HG02840 (cell line): ENCODE data around the gene MYO16.
A peak's percentile ranks its signal among the peaks of the same experiment; 100 is the strongest.

Source experiments
- ATAC-seq: cut with Tn5 transposase; IDR thresholded peaks from one replicate; pipeline ENCODE4 v1.9.1; 2021; ENCODE audit warnings: mild to moderate bottlenecking, moderate library complexity, moderate number of reproducible peaks; ENCODE audit not compliant: unreplicated experiment, low FRiP score

Gene MYO16

DNA sequence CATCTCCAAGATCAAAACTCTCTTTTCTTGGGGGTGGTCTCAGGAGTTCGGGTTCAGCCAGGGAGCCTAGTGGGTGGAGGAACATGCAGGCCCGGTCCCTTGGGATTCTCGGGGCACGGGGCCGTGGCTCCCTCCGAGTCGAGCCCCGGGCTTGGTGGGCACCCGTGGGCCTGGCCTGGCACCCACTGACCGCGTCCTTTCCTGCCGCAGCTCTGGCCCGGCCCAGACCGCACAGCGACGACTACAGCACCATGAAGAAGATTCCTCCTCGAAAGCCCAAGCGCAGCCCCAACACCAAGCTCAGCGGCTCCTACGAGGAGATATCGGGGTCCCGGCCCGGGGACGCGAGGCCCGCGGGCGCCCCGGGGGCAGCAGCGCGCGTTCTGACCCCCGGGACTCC lies 510.6 kb downstream of the MYO16 start:
- no peak for ATAC-seq

DNA sequence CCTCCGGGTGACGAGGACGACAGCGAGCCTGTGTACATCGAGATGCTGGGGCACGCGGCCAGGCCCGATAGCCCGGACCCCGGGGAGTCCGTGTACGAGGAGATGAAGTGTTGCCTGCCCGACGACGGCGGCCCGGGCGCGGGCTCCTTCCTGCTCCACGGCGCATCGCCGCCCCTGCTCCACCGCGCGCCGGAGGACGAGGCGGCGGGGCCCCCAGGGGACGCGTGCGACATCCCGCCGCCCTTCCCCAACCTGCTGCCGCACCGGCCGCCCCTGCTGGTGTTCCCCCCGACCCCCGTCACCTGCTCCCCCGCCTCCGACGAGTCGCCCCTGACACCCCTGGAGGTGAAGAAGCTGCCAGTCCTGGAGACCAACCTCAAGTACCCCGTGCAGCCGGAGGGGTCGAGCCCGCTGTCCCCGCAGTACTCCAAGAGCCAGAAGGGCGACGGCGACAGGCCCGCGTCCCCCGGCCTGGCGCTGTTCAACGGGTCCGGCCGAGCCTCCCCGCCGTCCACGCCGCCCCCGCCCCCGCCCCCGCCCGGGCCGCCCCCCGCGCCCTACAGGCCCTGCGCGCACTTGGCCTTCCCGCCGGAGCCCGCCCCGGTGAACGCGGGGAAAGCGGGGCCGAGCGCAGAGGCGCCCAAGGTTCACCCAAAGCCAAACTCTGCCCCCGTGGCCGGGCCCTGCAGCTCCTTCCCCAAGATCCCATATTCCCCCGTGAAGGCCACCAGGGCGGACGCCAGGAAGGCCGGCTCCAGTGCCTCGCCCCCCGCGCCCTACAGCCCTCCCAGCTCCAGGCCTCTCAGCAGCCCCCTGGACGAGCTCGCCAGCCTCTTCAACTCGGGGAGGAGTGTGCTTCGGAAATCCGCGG lies 511.3 kb downstream of the MYO16 start:
- no peak for ATAC-seq

DNA sequence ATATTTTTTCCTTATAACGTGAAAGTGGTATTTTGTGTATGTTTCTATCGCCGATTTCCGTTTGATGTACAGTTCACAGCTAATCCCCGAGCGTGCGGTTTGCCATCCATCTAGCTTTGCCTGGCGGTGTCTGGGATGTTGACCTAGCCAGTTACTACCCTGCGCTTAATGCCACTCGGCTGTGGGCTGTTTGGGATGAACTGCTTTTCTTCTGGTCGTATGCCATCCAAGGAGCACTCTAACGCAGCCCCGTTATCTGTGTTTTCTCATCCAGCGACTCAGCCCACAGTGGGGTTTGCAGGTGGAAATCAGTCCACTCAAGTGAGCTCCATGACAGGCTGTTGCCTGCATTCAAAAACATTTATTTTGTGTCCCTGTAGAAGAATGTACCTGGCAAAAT lies 512.3 kb downstream of the MYO16 start:
- no peak for ATAC-seq

DNA sequence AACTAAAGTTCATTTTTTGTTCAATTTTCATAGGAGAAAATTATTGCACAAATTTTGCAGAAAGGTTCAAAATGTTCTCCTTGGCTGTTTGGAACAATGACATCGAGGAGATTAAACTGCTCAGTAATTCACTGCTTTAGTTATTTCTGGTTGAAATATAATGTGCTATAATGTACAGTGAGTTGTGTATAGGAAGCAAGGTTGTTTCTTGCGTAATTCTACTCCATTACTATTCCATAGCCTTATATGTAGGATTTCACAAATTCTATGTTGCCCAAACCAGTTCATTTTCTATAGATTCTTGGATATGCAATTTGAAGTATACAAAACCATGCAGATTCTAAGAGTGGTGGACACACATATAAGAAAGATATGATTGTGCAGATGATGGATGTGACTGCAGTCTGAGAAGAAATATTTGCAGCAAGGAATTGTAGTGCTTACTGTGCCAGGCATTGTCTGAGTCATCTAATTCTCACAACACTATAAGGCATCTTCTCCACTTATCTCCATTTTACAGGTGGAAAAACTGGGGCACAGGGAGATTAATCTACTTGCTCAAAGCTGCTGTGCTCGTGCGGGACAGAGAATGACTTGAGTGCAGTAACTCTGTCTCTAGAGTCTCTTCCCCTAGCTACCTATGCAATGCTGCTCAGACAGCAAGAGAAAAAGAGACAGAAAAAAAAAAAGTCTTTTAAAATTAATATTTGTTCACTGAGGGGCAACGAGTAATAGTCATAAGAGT lies 515.5 kb downstream of the MYO16 start:
- ATAC-seq, result no peak

DNA sequence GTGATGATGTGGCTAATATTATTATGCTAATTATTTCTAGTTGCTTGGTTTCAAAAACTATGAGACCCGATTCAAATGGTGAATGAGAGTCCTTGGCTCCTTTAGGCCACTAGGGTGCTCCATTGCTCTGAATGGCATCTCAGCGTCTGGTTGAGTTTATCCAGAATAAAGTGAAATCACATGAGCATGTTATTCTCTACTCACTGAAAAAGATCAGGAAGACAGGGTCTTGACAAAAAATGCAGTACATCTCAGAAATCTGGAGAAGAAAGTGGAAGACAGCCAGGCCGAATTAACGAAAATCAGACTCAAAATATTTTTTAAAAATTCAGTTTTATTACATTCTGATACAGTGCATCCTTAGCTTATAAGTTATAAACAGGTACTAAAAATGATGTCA lies 516.2 kb downstream of the MYO16 start:
- ATAC-seq, result peak; percentile 79

DNA sequence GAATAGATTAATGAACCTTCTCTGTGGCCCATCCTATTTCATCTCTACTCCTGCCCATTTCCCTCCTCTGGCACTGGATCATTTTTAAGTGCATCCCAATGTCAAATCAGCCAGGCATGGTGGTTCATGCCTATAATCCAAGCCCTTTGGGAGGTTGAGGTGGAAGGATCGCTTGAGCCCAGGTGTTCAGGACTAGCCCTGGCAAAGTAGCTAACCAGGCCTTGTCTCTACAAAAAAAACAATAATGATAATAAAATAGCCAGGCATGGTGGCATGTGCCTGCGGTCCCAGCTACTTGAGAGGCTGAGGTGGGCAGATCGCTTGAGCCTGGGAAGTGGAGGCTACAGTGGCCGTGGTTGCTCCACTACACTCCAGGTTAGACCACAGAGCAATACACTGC lies 517.0 kb downstream of the MYO16 start:
- ATAC-seq, result no peak

DNA sequence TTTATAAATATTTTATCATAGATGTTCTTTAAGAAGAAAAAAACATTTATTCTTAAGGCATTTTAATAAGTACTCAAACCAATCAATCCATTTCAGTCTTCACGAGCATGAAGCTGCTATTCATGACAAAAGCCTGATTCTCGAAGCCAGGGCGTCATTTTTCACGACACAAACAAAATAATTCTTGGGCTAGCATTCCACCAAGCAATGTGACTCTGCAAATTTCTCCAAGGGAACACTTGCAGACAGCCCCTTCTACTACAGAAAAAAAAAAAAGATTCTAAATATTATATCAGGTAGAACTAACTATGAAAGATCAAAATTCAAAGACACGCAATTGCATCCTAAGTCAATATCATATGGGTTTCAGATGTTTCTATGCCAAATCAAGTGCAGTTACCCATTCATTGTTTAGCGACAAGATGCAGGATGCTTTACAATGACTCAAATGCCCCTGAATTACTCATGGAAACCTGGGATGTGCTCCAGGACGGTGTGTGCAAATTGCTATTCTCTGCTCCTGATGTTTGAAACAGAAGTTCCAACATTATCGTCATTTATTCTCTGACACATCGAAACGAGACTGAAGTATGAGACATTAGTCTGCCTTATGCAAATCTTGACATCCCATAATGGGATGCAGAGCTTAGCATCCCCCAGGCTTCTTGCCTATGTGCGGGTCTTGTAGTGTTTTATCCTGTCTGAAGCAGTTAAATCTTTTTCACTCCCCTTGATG lies 517.7 kb downstream of the MYO16 start:
- no peak for ATAC-seq

DNA sequence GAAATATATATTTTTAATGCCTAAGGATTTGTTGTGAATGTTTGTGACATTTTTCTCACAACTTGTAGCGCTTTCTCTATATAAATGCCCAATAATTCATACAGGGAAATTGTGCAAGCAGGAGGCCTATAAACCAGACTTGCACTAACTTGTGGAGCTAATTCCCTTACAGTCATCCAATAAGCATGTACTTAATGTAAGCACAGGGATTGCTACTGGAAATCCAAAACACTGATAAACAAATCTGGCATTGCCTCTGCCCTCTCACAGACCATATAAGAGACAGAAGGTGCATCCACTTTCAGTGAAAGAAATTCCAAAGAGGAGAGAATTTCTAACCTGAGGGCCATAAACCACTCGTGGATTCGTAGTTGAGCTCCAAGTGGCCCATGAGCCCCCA lies 518.8 kb downstream of the MYO16 start:
- no peak for ATAC-seq

DNA sequence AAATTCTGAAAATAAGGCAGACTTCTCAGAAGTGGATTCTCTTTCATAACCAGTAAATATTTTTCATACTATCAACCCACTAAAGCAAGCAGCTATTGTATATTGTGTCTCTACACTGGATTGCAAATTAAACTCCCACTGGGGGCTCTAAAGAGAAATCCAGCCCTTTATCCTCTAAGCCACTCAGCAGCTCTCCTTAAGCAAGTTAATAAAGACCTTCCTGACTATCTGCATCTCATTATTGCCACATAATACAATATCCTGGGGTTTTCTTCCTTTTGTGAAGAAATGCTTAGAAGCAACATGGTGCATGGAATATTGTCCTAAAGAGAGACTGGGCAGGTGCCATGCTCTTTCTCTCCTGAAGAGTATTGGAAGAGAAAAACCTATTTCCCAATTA lies 521.3 kb downstream of the MYO16 start:
- ATAC-seq, result no peak

DNA sequence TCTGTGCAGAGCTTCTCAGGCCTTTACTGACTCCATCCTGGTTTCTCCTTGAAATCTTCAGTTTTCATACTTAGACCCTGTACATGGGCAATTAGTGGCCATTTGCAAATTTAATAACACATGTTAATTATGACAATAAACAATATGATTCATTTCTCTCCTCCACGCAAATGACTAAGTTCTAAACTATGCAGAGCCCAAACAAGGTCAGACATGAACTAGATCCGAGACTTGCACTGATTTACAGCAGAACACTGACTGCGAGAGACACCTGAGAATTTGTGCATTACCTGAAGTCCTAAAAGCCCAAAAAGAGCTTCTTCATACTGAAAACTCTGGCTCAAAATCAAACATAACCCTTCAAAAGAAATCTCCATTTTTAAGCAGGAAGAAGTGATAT lies 521.8 kb downstream of the MYO16 start:
- ATAC-seq, result no peak

DNA sequence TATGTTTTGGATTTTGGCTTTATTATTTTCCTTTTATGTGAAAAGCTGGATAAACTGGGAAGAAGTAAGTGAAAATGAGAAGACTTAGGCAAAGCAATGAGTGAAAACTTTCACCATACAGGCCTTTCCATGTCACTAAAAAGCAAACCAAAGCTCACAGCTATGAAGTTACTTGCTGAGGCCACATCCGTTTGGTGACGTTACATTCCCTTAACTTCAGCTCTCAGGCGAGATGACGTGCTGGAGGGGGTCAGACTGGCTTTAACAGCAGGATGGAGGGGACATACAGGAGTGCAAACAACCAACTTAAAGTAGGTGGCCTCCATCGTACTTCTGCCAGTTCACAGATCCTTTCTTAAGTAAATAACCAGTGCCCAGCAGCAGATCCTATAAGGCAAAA lies 522.3 kb downstream of the MYO16 start:
- no peak for ATAC-seq

DNA sequence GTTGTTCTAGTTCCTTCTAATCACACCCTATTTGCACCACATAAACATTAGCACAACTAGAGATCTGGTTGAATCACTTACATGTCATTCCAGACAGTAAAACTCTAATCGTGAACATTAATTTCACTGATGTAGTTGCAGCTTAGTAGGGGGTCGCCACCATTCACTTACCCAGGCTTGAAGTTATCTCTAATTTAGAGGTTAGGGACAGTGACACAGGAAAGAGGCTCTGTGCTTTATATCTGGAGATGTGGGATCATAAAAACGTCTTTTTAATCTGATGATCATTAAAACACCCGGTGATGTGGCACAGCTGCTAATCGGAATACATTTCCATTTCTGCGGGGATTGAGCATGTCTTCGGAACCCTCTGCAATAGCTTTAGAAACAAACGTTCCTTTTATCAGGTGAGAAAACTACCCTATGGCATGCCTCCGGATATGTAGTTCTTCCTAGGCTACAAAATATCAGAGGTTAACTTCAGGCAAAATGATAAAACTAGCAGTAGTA lies 523.0 kb downstream of the MYO16 start:
- ATAC-seq, result no peak

DNA sequence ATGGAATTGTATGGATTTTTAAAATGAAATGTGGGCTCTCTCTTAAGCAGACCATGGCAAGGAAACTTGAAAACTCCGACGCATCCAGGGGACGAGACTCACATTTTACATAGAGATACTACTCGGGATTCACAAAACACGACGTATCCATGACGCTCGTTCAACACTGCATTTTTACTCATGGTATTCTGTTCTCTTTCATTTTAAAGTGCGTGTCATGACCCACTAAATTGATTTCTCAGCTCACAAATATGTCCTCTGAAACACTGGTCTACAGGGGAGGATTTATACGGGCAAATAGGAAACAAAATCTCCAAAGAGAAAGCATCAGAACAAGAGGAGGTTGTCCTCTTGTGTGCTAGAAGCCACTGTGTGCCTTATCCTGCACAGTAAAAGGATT lies 523.5 kb downstream of the MYO16 start:
- no peak for ATAC-seq

DNA sequence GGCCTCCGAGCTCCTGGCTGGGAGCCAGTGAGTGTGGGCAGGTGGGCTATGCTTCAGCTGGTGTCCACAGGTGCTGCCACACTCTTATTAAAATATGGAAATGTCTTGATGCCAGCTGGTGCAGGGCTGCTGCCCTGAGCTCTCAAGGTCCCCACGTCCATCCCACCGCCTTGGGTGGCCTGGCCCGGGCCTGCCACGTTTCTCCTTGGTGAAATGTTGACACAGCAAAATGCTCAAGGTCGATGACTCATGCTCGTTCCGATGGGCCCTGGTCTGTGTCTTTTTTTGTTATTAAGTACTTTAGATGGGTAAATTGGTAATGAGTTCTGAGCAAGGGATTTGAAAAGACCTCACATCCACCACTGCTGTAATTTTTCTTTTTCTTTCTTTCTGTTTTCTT lies 524.7 kb downstream of the MYO16 start:
- ATAC-seq, result no peak

DNA sequence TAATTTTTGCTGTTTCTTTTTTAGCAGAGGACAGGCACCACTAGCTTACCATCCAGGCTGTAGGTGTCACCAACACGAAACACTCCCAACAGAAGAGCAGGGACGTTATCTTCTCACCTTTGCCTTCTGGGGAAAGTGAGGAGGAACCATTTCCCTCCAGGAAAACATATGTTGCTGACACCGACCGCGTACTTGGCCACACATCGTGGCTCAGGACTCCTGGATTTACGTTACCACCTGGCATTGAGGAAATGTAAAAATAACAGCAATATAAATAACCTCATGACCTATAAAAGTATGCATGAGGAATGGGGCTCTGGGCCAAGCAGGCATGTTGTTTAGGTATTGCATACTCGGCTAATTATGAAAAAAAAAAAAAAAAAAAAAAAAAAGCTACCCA lies 525.1 kb downstream of the MYO16 start:
- ATAC-seq, result no peak

DNA sequence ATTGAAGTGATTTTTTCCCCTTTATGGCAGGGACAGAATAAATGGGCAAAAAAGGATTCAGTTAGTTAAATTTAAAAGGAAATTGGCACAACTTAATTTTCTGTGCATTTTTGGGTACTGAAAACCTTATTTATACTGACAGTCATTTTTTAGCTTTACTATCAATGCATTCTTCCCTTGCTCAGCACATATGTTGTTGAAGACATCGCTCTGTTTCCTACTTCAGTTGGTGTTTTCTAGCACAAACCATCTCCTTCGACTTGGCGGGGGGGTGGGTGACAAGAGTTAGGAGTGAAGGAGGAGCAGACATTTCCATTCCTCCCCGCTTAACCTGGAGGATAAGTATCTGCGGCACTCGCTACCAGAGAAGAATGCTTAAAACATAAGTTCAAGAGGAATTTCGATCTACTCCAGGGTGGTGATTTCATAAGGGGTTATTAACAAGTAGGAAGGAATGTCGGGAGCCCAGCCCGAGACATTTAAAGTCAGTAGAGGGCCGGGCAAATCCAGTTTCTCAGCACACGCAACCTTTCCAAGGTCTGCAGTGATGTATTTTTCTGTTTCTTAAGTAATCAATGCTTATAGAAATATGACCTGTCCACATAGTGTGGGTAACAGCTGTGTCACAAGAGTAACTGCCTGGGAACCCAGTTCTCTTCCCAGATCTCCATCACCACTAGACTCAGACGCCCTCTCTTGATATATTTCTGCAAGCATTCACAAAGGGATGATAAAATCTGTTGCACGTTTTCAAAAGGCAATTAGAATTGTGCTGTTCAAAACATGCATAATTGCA lies 525.8 kb downstream of the MYO16 start:
- no peak for ATAC-seq

DNA sequence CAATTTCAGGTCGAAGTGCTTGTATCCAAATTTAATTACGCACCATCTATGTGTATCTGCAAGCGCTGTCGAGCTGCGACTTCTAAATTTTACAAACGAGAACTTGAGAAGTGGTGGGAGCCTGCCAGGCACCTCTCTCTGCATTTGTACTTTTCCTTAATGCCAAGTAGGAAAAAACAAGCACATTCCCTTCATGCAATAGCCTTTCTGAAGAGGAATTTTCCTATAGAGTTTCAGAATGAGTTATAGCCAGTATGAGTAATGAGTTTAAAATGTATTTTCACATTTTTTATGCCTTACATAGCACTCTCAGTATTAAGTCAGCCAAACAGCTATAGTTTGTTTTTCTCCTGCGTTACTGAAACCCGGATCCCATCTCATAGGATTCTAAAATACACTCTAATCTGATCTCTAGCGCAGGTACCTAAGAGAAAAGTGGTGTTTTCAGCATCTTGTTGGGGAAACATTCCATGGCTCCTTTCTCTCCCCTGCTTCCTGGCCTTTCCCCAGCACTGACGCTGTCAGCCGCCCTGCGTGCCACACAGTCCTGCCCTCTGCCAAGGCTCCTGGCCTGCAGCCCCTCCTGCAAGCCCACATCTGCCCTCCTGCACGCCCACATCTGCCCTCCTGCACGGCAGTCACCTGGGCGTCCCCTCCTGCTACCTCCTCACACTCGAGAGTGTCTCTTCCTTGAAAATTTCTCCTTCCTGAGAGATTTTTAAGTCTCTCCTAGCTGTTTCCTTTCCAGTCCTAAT lies 526.9 kb downstream of the MYO16 start:
- ATAC-seq, result no peak

DNA sequence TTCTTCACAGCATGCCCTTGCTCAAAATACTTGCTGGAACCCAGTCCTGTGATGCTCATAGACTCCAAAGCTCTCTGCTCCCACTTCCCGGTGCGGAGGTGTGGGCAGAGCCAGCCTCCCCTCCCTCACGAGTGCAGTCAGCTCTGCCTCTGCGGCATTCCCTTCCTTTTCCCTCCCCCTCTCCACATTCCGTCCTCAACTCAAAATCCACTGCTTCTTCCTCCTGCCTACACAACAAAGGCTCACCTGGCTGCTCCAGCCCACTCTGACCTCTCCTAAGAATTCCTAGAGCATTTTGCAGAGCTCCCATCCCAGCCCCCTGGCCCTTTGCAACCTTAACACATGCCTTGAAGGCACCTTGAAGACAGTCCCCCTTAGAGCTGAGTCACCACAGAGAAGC lies 527.9 kb downstream of the MYO16 start:
- no peak for ATAC-seq

DNA sequence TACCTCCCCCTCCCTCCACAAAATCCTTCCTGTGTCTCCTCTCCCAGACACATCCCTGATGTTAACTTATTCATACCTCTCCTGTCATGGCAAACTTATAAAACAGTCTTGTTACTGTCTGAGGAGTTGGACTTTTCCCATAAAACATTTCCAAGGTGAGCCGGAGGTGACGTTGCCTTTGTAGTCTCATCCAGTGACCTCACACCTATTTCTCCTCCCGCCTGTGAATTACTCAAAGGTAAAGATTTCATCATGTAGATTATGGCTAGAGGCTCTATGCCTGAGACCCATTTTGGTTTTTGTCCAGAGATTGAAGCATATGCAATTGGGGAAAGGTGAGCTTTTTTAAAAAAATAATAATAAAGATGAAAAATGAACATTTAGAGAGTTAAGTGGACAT lies 529.0 kb downstream of the MYO16 start:
- no peak for ATAC-seq
